Upper lobe of right lung (tissue), 1 donor: ENCODE data around the gene PARD3. TPM values are rescaled to one million over a fixed set of nuclear protein-coding genes. Genes with fewer than 3 reads are reported as not detected.

Experiments used
- ATAC-seq: fragments of 200-7000 bp; cut with Tn5 transposase; one replicate; pipeline ENCODE4 v1.9.1; 2020; ENCODE audit warnings: mild to moderate bottlenecking, moderate library complexity
- DNase-seq: peaks from one replicate; pipeline ENCODE4 v3.0.0-alpha.2; 2020
- H3K27ac ChIP-seq: fragments of 200-600 bp; one replicate; pipeline ENCODE4 v1.8.0; 2022
- H3K27me3 ChIP-seq: fragments of 200-600 bp; one replicate; pipeline ENCODE4 v1.8.0; 2022; ENCODE audit warnings: mild to moderate bottlenecking
- H3K36me3 ChIP-seq: fragments of 200-600 bp; one replicate; pipeline ENCODE4 v1.8.0; 2022
- H3K4me1 ChIP-seq: fragments of 200-600 bp; one replicate; pipeline ENCODE4 v1.8.0; 2022
- H3K4me3 ChIP-seq: fragments of 200-600 bp; one replicate; pipeline ENCODE4 v1.8.0; 2022; ENCODE audit warnings: mild to moderate bottlenecking
- H3K9me3 ChIP-seq: fragments of 200-600 bp; one replicate; pipeline ENCODE4 v1.8.0; 2022
- intact Hi-C: fragments of 100-400 bp; cut with DNase I; formaldehyde crosslinking; loops from one replicate; pipeline ENCODE4 v1.11.0; 2022
- total RNA-seq: library from RNA; stranded (reverse); fragmentation: NEBNext Ultra II Directional; extraction: Animal tissue kit (Norgen Biotek cat#: 25700); gene quantifications from one replicate; pipeline ENCODE4 v1.2.1, GENCODE V29; 2021
- TF ChIP-seq, protein P1 (sequence below): fragments of 200-600 bp; IDR thresholded peaks from one replicate; pipeline ENCODE4 v1.8.0; 2022; ENCODE audit warnings: antibody characterized with exemption
- donor health status: DM: no; HTN: yes; CAD: no; lungs with severe emphysema.

PARD3 gene
- total RNA-seq, 1 donor from 2014 or later: 38.5 TPM

DNA sequence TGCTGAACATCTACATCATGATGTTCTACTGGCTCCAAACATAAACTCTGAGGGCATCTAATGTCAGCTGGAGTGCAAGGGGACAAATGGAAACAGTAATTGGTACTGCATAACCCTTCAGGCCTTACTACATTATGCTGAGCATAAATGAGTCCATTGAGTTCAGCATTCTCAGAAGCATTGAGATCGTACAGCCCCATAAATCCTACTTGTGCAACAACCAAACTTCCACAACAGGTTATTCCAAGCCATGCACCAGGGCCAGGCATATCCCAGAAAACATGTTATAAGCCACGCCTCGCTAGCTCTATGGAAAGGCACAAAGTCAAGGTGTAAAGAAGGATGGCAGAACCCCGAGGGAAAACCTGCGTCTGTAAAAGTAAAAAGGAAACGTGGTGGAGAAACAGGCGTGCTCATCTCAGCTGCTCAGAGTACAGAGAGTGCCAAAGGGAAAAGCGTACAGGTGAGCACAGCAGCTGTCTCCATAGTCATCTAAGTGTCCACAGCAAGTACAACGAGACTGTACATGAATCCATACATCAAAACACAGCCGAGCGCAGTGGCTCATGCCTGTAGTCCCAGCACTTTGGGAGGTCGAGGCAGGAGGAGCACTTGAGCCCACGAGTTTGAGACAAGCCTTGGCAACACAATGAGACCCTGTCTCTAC lies 124.6 kb downstream of the PARD3 start:
- no peaks in the 10 kb centered on the region for H3K9me3 ChIP-seq
- H3K27me3 ChIP-seq: no peaks in the 10 kb centered on the region
- DNase-seq (no peak), ATAC-seq (no peak)
- H3K27ac ChIP-seq: no peak overlapping the region
- TF ChIP-seq, protein P1, sequence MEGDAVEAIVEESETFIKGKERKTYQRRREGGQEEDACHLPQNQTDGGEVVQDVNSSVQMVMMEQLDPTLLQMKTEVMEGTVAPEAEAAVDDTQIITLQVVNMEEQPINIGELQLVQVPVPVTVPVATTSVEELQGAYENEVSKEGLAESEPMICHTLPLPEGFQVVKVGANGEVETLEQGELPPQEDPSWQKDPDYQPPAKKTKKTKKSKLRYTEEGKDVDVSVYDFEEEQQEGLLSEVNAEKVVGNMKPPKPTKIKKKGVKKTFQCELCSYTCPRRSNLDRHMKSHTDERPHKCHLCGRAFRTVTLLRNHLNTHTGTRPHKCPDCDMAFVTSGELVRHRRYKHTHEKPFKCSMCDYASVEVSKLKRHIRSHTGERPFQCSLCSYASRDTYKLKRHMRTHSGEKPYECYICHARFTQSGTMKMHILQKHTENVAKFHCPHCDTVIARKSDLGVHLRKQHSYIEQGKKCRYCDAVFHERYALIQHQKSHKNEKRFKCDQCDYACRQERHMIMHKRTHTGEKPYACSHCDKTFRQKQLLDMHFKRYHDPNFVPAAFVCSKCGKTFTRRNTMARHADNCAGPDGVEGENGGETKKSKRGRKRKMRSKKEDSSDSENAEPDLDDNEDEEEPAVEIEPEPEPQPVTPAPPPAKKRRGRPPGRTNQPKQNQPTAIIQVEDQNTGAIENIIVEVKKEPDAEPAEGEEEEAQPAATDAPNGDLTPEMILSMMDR: no peak
- H3K4me1 ChIP-seq: no peaks in the 10 kb centered on the region
- intact Hi-C loops: no loop called here
- H3K36me3 ChIP-seq: no peaks in the 10 kb centered on the region
- no peak overlapping the region for H3K4me3 ChIP-seq

DNA sequence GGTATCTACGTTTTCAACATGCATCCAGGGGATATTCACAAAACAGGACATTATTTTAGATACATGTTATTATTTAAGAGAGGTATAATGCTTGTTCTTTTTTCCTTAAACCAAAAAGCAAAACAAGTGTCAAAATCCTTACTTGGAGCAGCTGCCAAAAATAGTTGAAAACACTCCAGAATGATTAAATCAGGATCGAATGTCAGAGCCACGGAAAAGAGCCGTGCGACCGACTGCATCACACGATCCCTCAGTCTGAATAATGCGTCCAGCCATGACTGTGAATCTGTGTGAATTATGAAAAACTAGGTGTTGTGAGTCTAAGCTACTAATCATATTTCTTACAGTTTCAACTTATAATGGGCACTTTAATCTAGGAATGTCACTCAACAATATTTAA lies 126.0 kb downstream of the PARD3 start:
- intact Hi-C loops: no loop called here
- Histone ChIP-seq H3K27ac (no peak overlapping the region), H3K4me1 (no peaks in the 10 kb centered on the region), H3K9me3 (no peaks in the 10 kb centered on the region), H3K4me3 (no peak overlapping the region), H3K36me3 (no peaks in the 10 kb centered on the region), H3K27me3 (no peaks in the 10 kb centered on the region)
- TF ChIP-seq, protein P1: no peak
- ATAC-seq: no peak
- no peak for DNase-seq

DNA sequence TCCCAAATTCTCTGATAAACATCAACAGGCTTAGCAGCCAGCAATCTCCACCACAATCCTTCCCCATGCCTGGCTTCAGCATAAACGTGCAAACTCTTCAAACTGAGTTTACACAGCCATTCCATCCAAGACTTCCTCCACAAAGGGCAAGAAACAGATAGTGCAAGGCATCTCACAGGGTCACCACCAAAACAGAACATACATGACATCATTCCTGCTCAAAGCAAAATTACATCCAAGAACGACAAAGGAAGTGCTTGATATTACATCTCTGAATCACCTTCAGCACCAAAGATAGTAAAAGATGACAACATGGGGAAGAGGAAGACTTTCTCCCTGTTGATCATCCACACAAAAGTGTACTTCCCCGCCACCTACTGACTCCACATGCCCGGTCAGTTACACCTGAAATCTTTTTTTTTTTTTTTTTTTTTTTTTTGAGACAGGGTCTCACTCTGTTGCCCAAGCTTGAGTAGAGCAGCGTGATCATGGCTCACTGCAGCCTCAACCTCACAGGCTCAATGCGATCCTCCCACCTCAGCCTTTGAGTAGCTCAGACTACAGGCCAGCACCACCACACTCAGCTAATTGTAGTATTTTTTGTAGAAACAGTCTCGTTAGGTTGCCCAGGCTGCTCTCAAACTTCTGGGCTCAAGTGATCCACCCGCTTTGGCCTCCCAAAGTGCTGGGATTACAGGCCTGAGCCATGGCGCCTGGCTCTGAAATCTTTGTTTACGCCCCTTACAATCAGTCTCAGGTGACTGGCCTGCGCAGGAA lies 127.5 kb downstream of the PARD3 start:
- intact Hi-C loops: no loop called here
- H3K36me3 ChIP-seq: no peaks in the 10 kb centered on the region
- no peaks in the 10 kb centered on the region for H3K4me1 ChIP-seq
- ATAC-seq: no peak
- no peak overlapping the region for H3K4me3 ChIP-seq
- no peaks in the 10 kb centered on the region for H3K27me3 ChIP-seq
- DNase-seq: no peak
- no peak overlapping the region for H3K27ac ChIP-seq
- H3K9me3 ChIP-seq: no peaks in the 10 kb centered on the region
- TF ChIP-seq, protein P1: no peak

DNA sequence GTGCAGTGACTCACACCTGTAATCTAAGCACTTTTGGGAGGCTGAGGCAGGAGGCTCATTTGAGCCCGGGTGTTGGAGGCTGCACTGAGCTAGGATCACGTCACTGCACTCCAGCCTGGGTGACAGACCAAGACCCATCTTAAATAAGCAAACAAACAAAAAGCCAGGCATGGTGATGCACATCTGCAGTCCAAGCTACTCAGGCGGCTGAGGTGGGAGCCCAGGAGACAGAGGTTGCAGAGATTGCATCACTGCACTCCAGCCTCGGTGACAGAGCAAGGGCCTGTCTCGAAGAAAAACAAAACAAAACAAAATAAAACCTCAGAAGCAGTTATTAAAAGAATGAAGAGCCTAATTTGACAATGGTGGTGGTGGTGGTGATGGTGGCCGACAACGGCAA lies 132.5 kb downstream of the PARD3 start:
- H3K27ac ChIP-seq: no peak overlapping the region
- H3K36me3 ChIP-seq: no peaks in the 10 kb centered on the region
- DNase-seq: no peak
- no peaks in the 10 kb centered on the region for H3K27me3 ChIP-seq
- ATAC-seq: no peak
- intact Hi-C loops: no loop called here
- TF ChIP-seq, protein P1: no peak
- H3K9me3 ChIP-seq: no peaks in the 10 kb centered on the region
- H3K4me1 ChIP-seq: no peaks in the 10 kb centered on the region
- no peak overlapping the region for H3K4me3 ChIP-seq

DNA sequence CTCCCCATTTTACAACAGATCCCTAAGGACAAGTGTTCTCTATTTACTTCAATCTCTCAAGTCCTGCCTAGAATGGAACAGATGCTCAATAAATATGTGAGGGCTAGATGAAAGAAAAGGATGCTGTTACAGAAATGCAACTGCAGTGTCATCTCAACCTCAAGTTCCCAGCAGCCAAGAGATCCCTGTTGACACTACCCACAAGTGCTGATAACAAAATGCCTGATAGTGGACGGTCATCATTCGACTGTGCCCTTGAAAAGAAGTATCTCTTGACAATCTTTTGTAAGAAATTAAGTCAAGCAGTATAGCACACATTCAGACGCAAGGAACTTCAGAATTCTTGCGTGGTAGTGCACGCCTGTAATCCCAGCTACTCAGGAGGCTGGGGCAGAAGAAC lies 133.2 kb downstream of the PARD3 start:
- TF ChIP-seq, protein P1: no peak
- Histone ChIP-seq H3K36me3 (no peaks in the 10 kb centered on the region), H3K27ac (no peak overlapping the region), H3K27me3 (no peaks in the 10 kb centered on the region), H3K4me1 (no peaks in the 10 kb centered on the region), H3K4me3 (no peak overlapping the region), H3K9me3 (no peaks in the 10 kb centered on the region)
- intact Hi-C loops: no loop called here
- ATAC-seq (no peak), DNase-seq (no peak)
